ENCODE measurements around the gene SUPT5H. TPM values are rescaled to one million over a fixed set of nuclear protein-coding genes. Genes with fewer than 3 reads are reported as not detected.

The SUPT5H gene
- total and polyA plus RNA-seq, 2 of the 4 experiments (the other 2 are of a cell fraction) = 75.3 to 116 TPM

DNA sequence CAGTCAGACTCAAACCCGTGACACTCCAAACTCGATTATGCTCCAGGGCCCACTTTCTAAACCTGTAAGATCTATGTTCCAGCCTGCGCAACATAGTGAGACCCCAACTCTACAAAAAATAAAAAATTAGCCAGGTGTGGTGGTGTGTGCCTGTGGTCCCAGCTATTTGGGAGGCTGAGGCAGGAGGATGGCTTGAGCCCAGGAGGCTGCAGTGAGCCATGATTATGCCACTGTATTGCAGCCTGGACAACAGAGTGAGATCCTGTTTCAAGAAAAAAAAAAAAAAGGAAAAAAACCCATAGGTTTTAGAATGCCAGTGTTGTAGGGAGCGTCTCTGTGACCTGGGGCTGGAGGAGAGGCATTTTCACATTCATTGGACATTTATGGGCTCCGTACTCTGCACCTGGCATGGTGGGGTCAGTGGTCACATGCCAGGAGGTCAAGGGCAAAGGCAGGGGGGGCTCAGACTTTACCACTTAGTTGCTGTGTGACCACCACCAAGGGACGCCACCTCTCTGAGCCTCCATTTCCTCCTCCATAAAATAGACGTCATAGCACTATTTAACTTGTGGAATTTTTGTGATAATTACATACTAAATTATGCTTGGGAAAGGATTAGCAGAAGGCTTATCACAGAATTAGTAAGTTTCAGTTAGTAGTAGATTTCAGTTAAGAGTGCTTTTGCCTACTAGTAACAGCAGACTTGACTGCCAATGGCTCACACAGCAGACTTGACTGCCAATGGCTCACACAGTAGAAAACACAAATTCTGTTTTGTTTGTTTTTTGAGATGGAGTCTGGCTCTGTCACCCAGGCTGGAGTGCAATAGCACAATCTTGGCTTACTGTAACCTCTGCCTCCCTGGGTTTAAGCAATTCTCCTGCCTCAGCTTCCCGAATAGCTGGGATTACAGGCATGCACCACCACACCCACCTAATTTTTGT, 75.4 kb downstream of the SUPT5H start (continued):
- TF ChIP-seq BHLHE40 (IDR thresholded peaks at IDR 0.05; ENCODE audit: low read depth, low read length) = no peak

DNA sequence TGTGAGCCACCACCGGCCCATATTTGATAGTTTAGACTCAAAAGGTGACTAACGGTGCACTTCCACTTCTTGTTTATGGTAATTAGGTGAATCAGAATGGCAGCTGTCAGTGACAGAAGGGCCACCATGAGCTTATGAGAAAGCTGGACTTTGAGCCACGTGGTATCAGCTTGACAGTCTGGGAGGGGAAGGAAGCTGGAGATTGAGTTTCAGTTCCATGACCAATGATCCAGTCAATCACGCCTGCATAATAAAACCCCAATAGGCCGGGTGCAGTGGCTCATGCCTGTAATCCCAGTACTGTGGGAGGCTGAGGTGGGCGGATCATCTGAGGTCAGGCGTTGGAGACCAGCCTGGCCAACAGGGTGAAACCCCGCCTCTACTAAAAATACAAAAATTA, 79.1 kb downstream of the SUPT5H start:
- Histone ChIP-seq H2BK120ac (ENCODE audit: low read depth, low read length) (no peak overlapping the region), H3K36me3 (ENCODE audit: control insufficient read depth, insufficient read depth, low read length) (0 out of 2 replicates have a peak, but pooled peaks cover 1% of the 10 kb centered on the region), H3K9me1 (ENCODE audit: insufficient read depth, low read length) (no peaks in the 10 kb centered on the region), H2AFZ (replicated peaks; ENCODE audit: low read length, poor library complexity) (no peak overlapping the region), H3K56ac (ENCODE audit: extremely low read depth, insufficient read depth, low read length) (no peak overlapping the region), H3K27ac (ENCODE audit: insufficient read depth, low read length) (no peak overlapping the region), H2AK9ac (replicated peaks; ENCODE audit: low read depth, low read length, poor library complexity) (no peak overlapping the region), H3K9ac (ENCODE audit: low read depth, low read length) (no peak overlapping the region), H3K23ac (ENCODE audit: low read depth, low read length) (no peak overlapping the region), H3K27me3 (ENCODE audit: control insufficient read depth, insufficient read depth, low read length) (no peaks in the 10 kb centered on the region; the same call in 1 of the 2 replicates), H4K91ac (ENCODE audit: insufficient read depth, low read depth, low read length) (no peak overlapping the region), H2AK5ac (ENCODE audit: low read depth, low read length) (no peak overlapping the region), H3K4me2 (ENCODE audit: low read depth, low read length) (no peak overlapping the region), H3K18ac (ENCODE audit: low read depth, low read length) (no peak overlapping the region), H2BK20ac (ENCODE audit: low read depth, low read length) (no peak overlapping the region), H3K4ac (ENCODE audit: low read depth, low read length) (no peak overlapping the region), H2BK15ac (ENCODE audit: low read depth, low read length) (no peak overlapping the region), H3K14ac (replicated peaks; ENCODE audit: low read depth, low read length) (no peak overlapping the region), H4K20me1 (ENCODE audit: insufficient read depth, low read length) (no peaks in the 10 kb centered on the region), H3K4me1 (ENCODE audit: control insufficient read depth, insufficient read depth, low read length) (no peaks in the 10 kb centered on the region), H3K79me1 (ENCODE audit: low read depth in 1 of 2, low read length in 2 of 2) (peaks cover 0 to 2% of the 10 kb centered on the region in 2 experiments; a peak in 2 of 4 replicates), H4K5ac (ENCODE audit: low read depth, low read length) (no peak overlapping the region), H3K4me3 (ENCODE audit: insufficient read depth, low read depth, low read length) (no peak overlapping the region), H4K8ac (ENCODE audit: low read depth in 2 of 2, low read length in 2 of 2) (no peak overlapping the region), H3K9me3 (ENCODE audit: control insufficient read depth, insufficient read depth, low read length) (no peaks in the 10 kb centered on the region), H2BK5ac (ENCODE audit: low read depth, low read length, poor library complexity, severe bottlenecking) (no peak overlapping the region)
- intact Hi-C loops (cut with micrococcal nuclease) = no loop called here
- BruUV-seq (replicated peaks) = no TSS peak
- in situ Hi-C loops (cut with MboI; ENCODE audit: low sequenced_read_pairs) = no loop called here
- 93% methylated on average over 5 of the region's 8 CpGs; no CpG with 5 or more reads in 1 of the 2 experiments for WGBS, 2 experiments (ENCODE audit: extremely low coverage in 2 of 2, insufficient read length in 1 of 2)
- ATAC-seq (ENCODE audit: low read depth) (no peak), DNase-seq (no peak)
- ChIA-PET CTCF (interaction anchor here (0.6 kb wide), 1 partner anchor 52 kb away, joined by 4 read pairs; no protein-coding TSS in a partner anchor), POLR2A (ENCODE audit: unreplicated experiment) (no interaction called here)
- dilution Hi-C loops (cut with HindIII; ENCODE audit: low sequenced_read_pairs, unreplicated experiment) = no loop called here
- TF ChIP-seq SMC3 (IDR thresholded peaks at IDR 0.05; ENCODE audit: low read depth, low read length) (no peak), RFX5 (IDR thresholded peaks at IDR 0.05; ENCODE audit: low read depth, low read length) (no peak), MAFK (IDR thresholded peaks at IDR 0.05; ENCODE audit: low read depth, low read length) (no peak), RAD21 (IDR thresholded peaks at IDR 0.05; ENCODE audit: low read length) (no peak), POLR2A (IDR thresholded peaks at IDR 0.05; ENCODE audit: low read depth, low read length) (no peak), NFE2L2 (IDR thresholded peaks at IDR 0.05; ENCODE audit: low read depth, low read length) (no peak), USF2 (IDR thresholded peaks at IDR 0.05; ENCODE audit: low read depth, low read length) (no peak), CTCF (conservative IDR thresholded peaks at IDR 0.05; ENCODE audit: low read depth, low read length) (no peak), MXI1 (IDR thresholded peaks at IDR 0.05; ENCODE audit: borderline replicate concordance, low read depth, low read length) (no peak), CEBPB (IDR thresholded peaks at IDR 0.05; ENCODE audit: low read depth, low read length) (no peak), BHLHE40 (IDR thresholded peaks at IDR 0.05; ENCODE audit: low read depth, low read length) (no peak)
- TF ChIP-seq, protein P1, sequence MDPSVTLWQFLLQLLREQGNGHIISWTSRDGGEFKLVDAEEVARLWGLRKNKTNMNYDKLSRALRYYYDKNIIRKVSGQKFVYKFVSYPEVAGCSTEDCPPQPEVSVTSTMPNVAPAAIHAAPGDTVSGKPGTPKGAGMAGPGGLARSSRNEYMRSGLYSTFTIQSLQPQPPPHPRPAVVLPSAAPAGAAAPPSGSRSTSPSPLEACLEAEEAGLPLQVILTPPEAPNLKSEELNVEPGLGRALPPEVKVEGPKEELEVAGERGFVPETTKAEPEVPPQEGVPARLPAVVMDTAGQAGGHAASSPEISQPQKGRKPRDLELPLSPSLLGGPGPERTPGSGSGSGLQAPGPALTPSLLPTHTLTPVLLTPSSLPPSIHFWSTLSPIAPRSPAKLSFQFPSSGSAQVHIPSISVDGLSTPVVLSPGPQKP (IDR thresholded peaks at IDR 0.05; ENCODE audit: borderline replicate concordance, low read depth, low read length) = no peak
